ENCODE results near the gene NLN.

The NLN gene

GRCh38 chr5:65819215-65819904, 97.4 kb downstream of the NLN start:
- H3K79me2 ChIP-seq, result no peaks in the 10 kb centered on the region
- no peak overlapping the region for H3K9ac ChIP-seq
- H3K27me3 ChIP-seq (ENCODE audit: control insufficient read depth, insufficient read depth, low read length), result no peaks in the 10 kb centered on the region
- TF ChIP-seq CTCF (IDR thresholded peaks at IDR 0.05), result no peak
- no peaks in the 10 kb centered on the region for H3K4me1 ChIP-seq
- H2AFZ ChIP-seq, result no peak overlapping the region
- H3K36me3 ChIP-seq (ENCODE audit: control insufficient read depth, insufficient read depth, low read length), result no peaks in the 10 kb centered on the region
- H3K9me3 ChIP-seq (ENCODE audit: control insufficient read depth, low read length), result no peaks in the 10 kb centered on the region
- H3K4me2 ChIP-seq (ENCODE audit: low read length), result no peak overlapping the region
- H3K27ac ChIP-seq, result no peak overlapping the region
- no peak overlapping the region for H3K4me3 ChIP-seq (ENCODE audit: low read depth, low read length)

- Histone ChIP-seq H3K36me3 (ENCODE audit: control insufficient read depth, insufficient read depth, low read length) (no peaks in the 10 kb centered on the region), H3K9ac (no peak overlapping the region), H3K4me3 (ENCODE audit: low read depth, low read length) (no peak overlapping the region), H3K79me2 (no peaks in the 10 kb centered on the region), H3K27ac (no peak overlapping the region), H3K4me1 (no peaks in the 10 kb centered on the region), H3K27me3 (ENCODE audit: control insufficient read depth, insufficient read depth, low read length) (no peaks in the 10 kb centered on the region), H2AFZ (no peak overlapping the region), H3K4me2 (ENCODE audit: low read length) (no peak overlapping the region), H3K9me3 (ENCODE audit: control insufficient read depth, low read length) (no peaks in the 10 kb centered on the region)
- no peak for TF ChIP-seq CTCF (IDR thresholded peaks at IDR 0.05)
Observed at GRCh38 chr5:65819905-65820240, 97.9 kb downstream of the NLN start.

- no peaks in the 10 kb centered on the region for H3K4me1 ChIP-seq
- no peaks in the 10 kb centered on the region for H3K27me3 ChIP-seq (ENCODE audit: control insufficient read depth, insufficient read depth, low read length)
- H3K4me3 ChIP-seq (ENCODE audit: low read depth, low read length), result no peak overlapping the region
- no peak overlapping the region for H2AFZ ChIP-seq
- TF ChIP-seq CTCF (IDR thresholded peaks at IDR 0.05), result no peak
- H3K9me3 ChIP-seq (ENCODE audit: control insufficient read depth, low read length), result no peaks in the 10 kb centered on the region
- no peaks in the 10 kb centered on the region for H3K36me3 ChIP-seq (ENCODE audit: control insufficient read depth, insufficient read depth, low read length)
- no peak overlapping the region for H3K9ac ChIP-seq
- H3K79me2 ChIP-seq, result no peaks in the 10 kb centered on the region
- H3K4me2 ChIP-seq (ENCODE audit: low read length), result no peak overlapping the region
- no peak overlapping the region for H3K27ac ChIP-seq
Observed at GRCh38 chr5:65820373-65820772, 98.4 kb downstream of the NLN start.

- Histone ChIP-seq H3K4me1 (no peaks in the 10 kb centered on the region), H3K4me2 (ENCODE audit: low read length) (no peak overlapping the region), H3K4me3 (ENCODE audit: low read depth, low read length) (no peak overlapping the region), H3K27me3 (ENCODE audit: control insufficient read depth, insufficient read depth, low read length) (no peaks in the 10 kb centered on the region), H3K36me3 (ENCODE audit: control insufficient read depth, insufficient read depth, low read length) (no peaks in the 10 kb centered on the region), H3K9me3 (ENCODE audit: control insufficient read depth, low read length) (no peaks in the 10 kb centered on the region), H3K79me2 (no peaks in the 10 kb centered on the region), H3K9ac (no peak overlapping the region), H2AFZ (no peak overlapping the region), H3K27ac (no peak overlapping the region)
- TF ChIP-seq CTCF (IDR thresholded peaks at IDR 0.05), result no peak
Observed at GRCh38 chr5:65821966-65822365, 100.0 kb downstream of the NLN start.

- Histone ChIP-seq H3K27me3 (ENCODE audit: control insufficient read depth, insufficient read depth, low read length) (no peaks in the 10 kb centered on the region), H3K4me2 (ENCODE audit: low read length) (no peak overlapping the region), H3K9me3 (ENCODE audit: control insufficient read depth, low read length) (no peaks in the 10 kb centered on the region), H3K9ac (no peak overlapping the region), H2AFZ (no peak overlapping the region), H3K4me3 (ENCODE audit: low read depth, low read length) (no peak overlapping the region), H3K79me2 (no peaks in the 10 kb centered on the region), H3K4me1 (no peaks in the 10 kb centered on the region), H3K36me3 (ENCODE audit: control insufficient read depth, insufficient read depth, low read length) (no peaks in the 10 kb centered on the region), H3K27ac (no peak overlapping the region)
- no peak for TF ChIP-seq CTCF (IDR thresholded peaks at IDR 0.05)
Observed at GRCh38 chr5:65822710-65823109, 100.7 kb downstream of the NLN start.
